Activated naive CD8-positive, alpha-beta T cell (primary cell): ENCODE measurements around the gene CRYM.

Experiments used
- H3K27ac Mint-ChIP-seq: one replicate; pipeline ENCODE4 v1.8.0; 2021; ENCODE audit warnings: mixed read lengths
- H3K27me3 Mint-ChIP-seq: one replicate; pipeline ENCODE4 v1.8.0; 2021; ENCODE audit warnings: mixed read lengths
- H3K36me3 Mint-ChIP-seq: one replicate; pipeline ENCODE4 v1.8.0; 2021; ENCODE audit warnings: mixed read lengths
- H3K4me1 Mint-ChIP-seq: one replicate; pipeline ENCODE4 v1.8.0; 2021; ENCODE audit warnings: low read depth, mixed read lengths
- H3K4me3 Mint-ChIP-seq: one replicate; pipeline ENCODE4 v1.8.0; 2021; ENCODE audit warnings: mild to moderate bottlenecking, mixed read lengths
- H3K9me3 Mint-ChIP-seq: one replicate; pipeline ENCODE4 v1.8.0; 2021; ENCODE audit warnings: low read depth, mixed read lengths

CRYM gene

GRCh38 chr16:21239646-21240045, 38.4 kb downstream of the CRYM start:
- Mint-ChIP-seq H3K27me3 (peaks cover 7% of the 10 kb centered on the region), H3K4me1 (no peaks in the 10 kb centered on the region), H3K27ac (no peak overlapping the region), H3K36me3 (no peaks in the 10 kb centered on the region), H3K9me3 (no peaks in the 10 kb centered on the region), H3K4me3 (no peak overlapping the region)

- Mint-ChIP-seq H3K27me3 (peaks cover 16% of the 10 kb centered on the region), H3K27ac (no peak overlapping the region), H3K4me1 (no peaks in the 10 kb centered on the region), H3K9me3 (no peaks in the 10 kb centered on the region), H3K36me3 (no peaks in the 10 kb centered on the region), H3K4me3 (no peak overlapping the region)
Measured at GRCh38 chr16:21236831-21237230, 41.3 kb downstream of the CRYM start.

- Mint-ChIP-seq H3K27ac (no peak overlapping the region), H3K4me1 (no peaks in the 10 kb centered on the region), H3K36me3 (no peaks in the 10 kb centered on the region), H3K27me3 (peaks cover 19% of the 10 kb centered on the region), H3K4me3 (no peak overlapping the region), H3K9me3 (no peaks in the 10 kb centered on the region)
Measured at GRCh38 chr16:21235199-21235585, 42.9 kb downstream of the CRYM start.

- Mint-ChIP-seq H3K27me3 (peaks cover 19% of the 10 kb centered on the region), H3K4me1 (no peaks in the 10 kb centered on the region), H3K27ac (no peak within 1 kb of the TSS), H3K36me3 (no peaks in the 10 kb centered on the region), H3K4me3 (no peak within 1 kb of the TSS), H3K9me3 (no peaks in the 10 kb centered on the region)
Measured at GRCh38 chr16:21233521-21234150, 44.5 kb downstream of the CRYM start, which contains the start of gene ANKS4B. Gene ANKS4B, plus strand, starts transcription at chr16:21233699. Its CDS starts 39 bp downstream, at chr16:21233738.

GRCh38 chr16:21233045-21233520, 45.0 kb downstream of the CRYM start:
- no peaks in the 10 kb centered on the region for H3K36me3 Mint-ChIP-seq
- H3K4me3 Mint-ChIP-seq, result no peak overlapping the region
- H3K4me1 Mint-ChIP-seq, result no peaks in the 10 kb centered on the region
- H3K27me3 Mint-ChIP-seq, result peaks cover 19% of the 10 kb centered on the region
- no peak overlapping the region for H3K27ac Mint-ChIP-seq
- no peaks in the 10 kb centered on the region for H3K9me3 Mint-ChIP-seq

- H3K36me3 Mint-ChIP-seq, result no peaks in the 10 kb centered on the region
- peaks cover 18% of the 10 kb centered on the region for H3K27me3 Mint-ChIP-seq
- no peaks in the 10 kb centered on the region for H3K9me3 Mint-ChIP-seq
- peaks cover 2% of the 10 kb centered on the region for H3K4me1 Mint-ChIP-seq
- H3K4me3 Mint-ChIP-seq, result no peak overlapping the region
- no peak overlapping the region for H3K27ac Mint-ChIP-seq
Measured at GRCh38 chr16:21228361-21228872, 49.7 kb downstream of the CRYM start.

GRCh38 chr16:21227866-21228265, 50.2 kb downstream of the CRYM start:
- Mint-ChIP-seq H3K4me3 (no peak overlapping the region), H3K9me3 (no peaks in the 10 kb centered on the region), H3K27me3 (peaks cover 19% of the 10 kb centered on the region), H3K27ac (no peak overlapping the region), H3K4me1 (peaks cover 2% of the 10 kb centered on the region), H3K36me3 (no peaks in the 10 kb centered on the region)

- H3K9me3 Mint-ChIP-seq, result no peaks in the 10 kb centered on the region
- H3K27ac Mint-ChIP-seq, result no peak overlapping the region
- peaks cover 19% of the 10 kb centered on the region for H3K27me3 Mint-ChIP-seq
- no peak overlapping the region for H3K4me3 Mint-ChIP-seq
- H3K4me1 Mint-ChIP-seq, result peaks cover 2% of the 10 kb centered on the region
- H3K36me3 Mint-ChIP-seq, result no peaks in the 10 kb centered on the region
Measured at GRCh38 chr16:21226749-21227148, 51.3 kb downstream of the CRYM start.

- no peaks in the 10 kb centered on the region for H3K36me3 Mint-ChIP-seq
- peaks cover 24% of the 10 kb centered on the region for H3K27me3 Mint-ChIP-seq
- H3K4me3 Mint-ChIP-seq, result no peak overlapping the region
- H3K27ac Mint-ChIP-seq, result no peak overlapping the region
- H3K9me3 Mint-ChIP-seq, result no peaks in the 10 kb centered on the region
- peaks cover 2% of the 10 kb centered on the region for H3K4me1 Mint-ChIP-seq
Measured at GRCh38 chr16:21224800-21225199, 53.3 kb downstream of the CRYM start.

GRCh38 chr16:21223787-21224186, 54.3 kb downstream of the CRYM start:
- no peak overlapping the region for H3K4me3 Mint-ChIP-seq
- peaks cover 24% of the 10 kb centered on the region for H3K27me3 Mint-ChIP-seq
- H3K27ac Mint-ChIP-seq, result no peak overlapping the region
- peaks cover 2% of the 10 kb centered on the region for H3K4me1 Mint-ChIP-seq
- no peaks in the 10 kb centered on the region for H3K36me3 Mint-ChIP-seq
- no peaks in the 10 kb centered on the region for H3K9me3 Mint-ChIP-seq

- Mint-ChIP-seq H3K9me3 (no peaks in the 10 kb centered on the region), H3K4me3 (no peak overlapping the region), H3K4me1 (peaks cover 2% of the 10 kb centered on the region), H3K27me3 (peaks cover 24% of the 10 kb centered on the region), H3K27ac (no peak overlapping the region), H3K36me3 (no peaks in the 10 kb centered on the region)
Measured at GRCh38 chr16:21222495-21223337, 55.4 kb downstream of the CRYM start.

GRCh38 chr16:21219551-21219950, 58.5 kb downstream of the CRYM start:
- no peak overlapping the region for H3K27ac Mint-ChIP-seq
- H3K36me3 Mint-ChIP-seq, result no peaks in the 10 kb centered on the region
- H3K4me1 Mint-ChIP-seq, result no peaks in the 10 kb centered on the region
- H3K27me3 Mint-ChIP-seq, result peaks cover 17% of the 10 kb centered on the region
- no peaks in the 10 kb centered on the region for H3K9me3 Mint-ChIP-seq
- H3K4me3 Mint-ChIP-seq, result no peak overlapping the region

- peaks cover 15% of the 10 kb centered on the region for H3K27me3 Mint-ChIP-seq
- H3K4me1 Mint-ChIP-seq, result no peaks in the 10 kb centered on the region
- no peak overlapping the region for H3K27ac Mint-ChIP-seq
Measured at GRCh38 chr16:21218153-21218552, 59.9 kb downstream of the CRYM start.

GRCh38 chr16:21217121-21217520, 61.0 kb downstream of the CRYM start:
- peaks cover 12% of the 10 kb centered on the region for H3K27me3 Mint-ChIP-seq
- H3K4me3 Mint-ChIP-seq, result no peak overlapping the region
- no peaks in the 10 kb centered on the region for H3K36me3 Mint-ChIP-seq
- no peaks in the 10 kb centered on the region for H3K9me3 Mint-ChIP-seq
- H3K27ac Mint-ChIP-seq, result no peak overlapping the region
- no peaks in the 10 kb centered on the region for H3K4me1 Mint-ChIP-seq

More at GRCh38 chr16:21218153-21218552, 59.9 kb downstream of the CRYM start:
- no peaks in the 10 kb centered on the region for H3K9me3 Mint-ChIP-seq
- H3K36me3 Mint-ChIP-seq, result no peaks in the 10 kb centered on the region
- no peak overlapping the region for H3K4me3 Mint-ChIP-seq

GRCh38 chr16:21214086-21214485, 64.0 kb downstream of the CRYM start:
- H3K4me3 Mint-ChIP-seq, result no peak overlapping the region
- H3K27me3 Mint-ChIP-seq, result peaks cover 10% of the 10 kb centered on the region
- no peaks in the 10 kb centered on the region for H3K36me3 Mint-ChIP-seq
- H3K27ac Mint-ChIP-seq, result no peak overlapping the region
- no peaks in the 10 kb centered on the region for H3K4me1 Mint-ChIP-seq
- H3K9me3 Mint-ChIP-seq, result no peaks in the 10 kb centered on the region
